ENCODE results near the gene BMERB1.
"Not testable (repeated sequence)": the region's sequence is repeated elsewhere in the genome, so short reads cannot be mapped to it uniquely, and the experiment has no call there.

Gene BMERB1

DNA sequence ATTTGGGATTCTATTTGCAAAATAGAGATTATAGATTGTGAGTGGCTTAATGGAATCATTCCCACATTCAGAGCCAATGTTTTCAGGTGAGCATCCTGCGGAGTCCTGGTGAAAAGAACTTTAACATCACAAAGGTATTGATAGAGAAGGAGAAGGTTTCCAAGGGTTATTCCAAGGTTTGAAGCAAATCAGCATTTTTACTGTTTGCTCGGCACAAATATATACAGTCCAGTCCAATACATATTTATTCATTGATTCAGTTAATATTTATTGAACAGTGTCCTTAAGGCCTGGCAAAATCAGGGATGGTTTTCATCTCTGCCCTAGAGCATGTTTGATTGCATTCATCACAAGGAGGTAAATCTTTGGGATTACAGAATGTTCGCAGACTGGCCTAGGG is 32.4 kb upstream of the BMERB1 start:
- peaks cover under 1% of the 10 kb centered on the region for H3K4me1 ChIP-seq (ENCODE audit: control insufficient read depth, insufficient read depth, low read length)
- H3K27me3 ChIP-seq (ENCODE audit: control insufficient read depth in 1 of 2, insufficient read depth in 2 of 2, low read length in 2 of 2) = no peaks in the 10 kb centered on the region
- peaks cover 2 to 5% of the 10 kb centered on the region in 2 donors for H3K36me3 ChIP-seq (ENCODE audit: control insufficient read depth in 2 of 2, insufficient read depth in 2 of 2, low read length in 2 of 2)
- H3K9me3 ChIP-seq (ENCODE audit: control insufficient read depth in 2 of 2, low read length in 2 of 2) = no peaks in the 10 kb centered on the region
- H3K4me3 ChIP-seq (ENCODE audit: low read length in 2 of 2) = no peak overlapping the region
- no peak overlapping the region for H3K27ac ChIP-seq (ENCODE audit: low read length)
- H3K9ac ChIP-seq (ENCODE audit: low read length in 2 of 2) = no peak overlapping the region

DNA sequence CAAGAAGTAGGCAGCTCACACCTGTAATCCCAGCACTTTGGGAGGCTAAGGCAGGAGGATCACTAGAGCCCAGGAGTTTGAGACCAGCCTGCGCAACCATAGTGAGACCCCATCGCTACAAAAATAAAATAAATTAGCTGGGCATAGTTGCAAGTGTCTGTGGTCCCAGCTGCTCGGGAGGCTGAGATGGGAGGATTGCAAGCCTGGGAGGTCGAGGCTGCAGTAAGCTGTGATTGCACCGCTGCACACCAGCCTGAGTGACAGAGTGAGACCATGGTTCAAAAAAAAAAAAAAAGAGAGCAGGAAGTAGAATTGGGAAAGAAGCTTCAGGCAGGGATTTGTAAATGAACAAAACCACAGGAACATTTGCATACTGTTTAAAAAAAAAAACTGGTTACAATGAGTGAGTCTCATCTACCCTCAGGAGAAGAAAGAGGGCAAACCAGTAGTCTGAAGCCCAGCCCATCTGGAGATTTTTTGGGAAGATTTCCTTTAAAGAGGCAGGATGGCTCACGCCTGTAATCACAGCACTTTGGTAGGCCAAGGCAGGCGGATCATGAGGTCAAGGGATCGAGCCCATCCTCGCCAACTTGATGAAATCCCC is 30.9 kb upstream of the BMERB1 start:
- H3K9me3 ChIP-seq (ENCODE audit: control insufficient read depth in 2 of 2, low read length in 2 of 2) = no peaks in the 10 kb centered on the region
- no peak overlapping the region for H3K9ac ChIP-seq (ENCODE audit: low read length in 2 of 2)
- H3K4me1 ChIP-seq (ENCODE audit: control insufficient read depth, insufficient read depth, low read length) = no peaks in the 10 kb centered on the region
- H3K27me3 ChIP-seq (ENCODE audit: control insufficient read depth in 1 of 2, insufficient read depth in 2 of 2, low read length in 2 of 2) = no peaks in the 10 kb centered on the region
- H3K4me3 ChIP-seq (ENCODE audit: low read length in 2 of 2) = no peak overlapping the region
- no peak overlapping the region for H3K27ac ChIP-seq (ENCODE audit: low read length)
- H3K36me3 ChIP-seq (ENCODE audit: control insufficient read depth in 2 of 2, insufficient read depth in 2 of 2, low read length in 2 of 2) = peaks cover 2 to 5% of the 10 kb centered on the region in 2 donors

DNA sequence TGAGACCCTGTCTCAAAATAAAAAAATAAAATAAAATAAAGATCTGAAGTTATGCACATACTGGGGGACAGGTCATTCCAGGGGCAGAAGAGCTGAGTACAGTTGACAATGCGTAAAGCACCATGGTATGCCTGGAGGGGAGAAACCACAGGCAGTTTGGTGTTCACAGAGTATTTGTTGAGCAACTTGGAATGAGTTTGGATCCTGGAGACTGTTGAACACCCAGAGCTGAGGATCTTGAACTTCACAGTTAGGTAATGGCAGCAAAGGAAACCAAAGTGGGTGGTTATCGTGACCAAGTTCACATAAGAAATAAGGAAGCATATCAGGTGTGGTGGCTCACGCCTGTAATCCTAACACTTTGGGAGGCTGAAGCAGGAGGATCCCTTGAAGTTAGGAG is 30.3 kb upstream of the BMERB1 start:
- H3K9me3 ChIP-seq (ENCODE audit: control insufficient read depth in 2 of 2, low read length in 2 of 2); H3K27ac ChIP-seq (ENCODE audit: low read length); H3K4me1 ChIP-seq (ENCODE audit: control insufficient read depth, insufficient read depth, low read length); H3K4me3 ChIP-seq (ENCODE audit: low read length in 2 of 2); H3K9ac ChIP-seq (ENCODE audit: low read length in 2 of 2); H3K27me3 ChIP-seq (ENCODE audit: control insufficient read depth in 1 of 2, insufficient read depth in 2 of 2, low read length in 2 of 2); H3K36me3 ChIP-seq (ENCODE audit: control insufficient read depth in 2 of 2, insufficient read depth in 2 of 2, low read length in 2 of 2): not testable (repeated sequence)

DNA sequence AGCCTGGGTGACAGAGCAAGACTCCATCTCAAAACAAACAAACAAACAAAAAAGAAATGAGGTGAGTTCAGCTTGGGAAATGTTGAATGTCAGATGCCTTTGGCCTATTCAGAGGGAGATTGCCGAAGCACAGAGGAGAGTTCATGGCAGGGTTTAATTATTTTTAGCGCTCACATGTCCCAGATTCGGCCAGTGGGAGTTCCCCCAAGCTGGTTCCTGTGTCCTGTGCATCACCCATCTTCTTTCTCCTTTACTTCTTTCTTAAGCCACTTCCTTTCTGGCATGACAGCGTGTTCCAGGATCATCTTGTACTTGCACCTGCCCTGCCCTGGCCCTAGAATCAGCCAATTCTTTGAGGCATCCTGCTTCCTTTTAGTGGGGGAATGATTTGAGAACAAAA is 29.6 kb upstream of the BMERB1 start:
- no peaks in the 10 kb centered on the region for H3K27me3 ChIP-seq (ENCODE audit: control insufficient read depth in 1 of 2, insufficient read depth in 2 of 2, low read length in 2 of 2)
- H3K4me1 ChIP-seq (ENCODE audit: control insufficient read depth, insufficient read depth, low read length) = no peaks in the 10 kb centered on the region
- H3K27ac ChIP-seq (ENCODE audit: low read length) = no peak overlapping the region
- peaks cover 2 to 5% of the 10 kb centered on the region in 2 donors for H3K36me3 ChIP-seq (ENCODE audit: control insufficient read depth in 2 of 2, insufficient read depth in 2 of 2, low read length in 2 of 2)
- H3K9ac ChIP-seq (ENCODE audit: low read length in 2 of 2) = no peak overlapping the region
- no peak overlapping the region for H3K4me3 ChIP-seq (ENCODE audit: low read length in 2 of 2)
- H3K9me3 ChIP-seq (ENCODE audit: control insufficient read depth in 2 of 2, low read length in 2 of 2) = no peaks in the 10 kb centered on the region

DNA sequence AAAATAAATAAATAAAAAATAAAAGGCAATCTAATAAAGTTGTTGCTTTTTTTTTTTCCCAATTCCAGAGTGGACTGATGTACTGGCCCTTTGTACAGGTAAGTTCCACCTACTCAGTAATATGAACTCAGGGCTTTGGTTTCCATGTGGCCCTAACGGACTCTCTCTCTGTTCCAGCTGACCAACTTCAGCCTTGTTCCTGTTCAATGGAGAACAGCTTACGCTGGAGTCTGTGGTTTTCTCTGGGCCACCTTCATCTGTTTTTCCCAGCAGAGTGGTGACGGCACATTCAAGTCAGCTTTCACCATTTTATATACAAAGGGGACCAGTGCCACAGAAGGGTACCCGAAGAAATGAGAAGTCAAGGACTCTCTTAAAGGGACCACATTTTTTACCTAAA is 26.6 kb upstream of the BMERB1 start:
- H3K27me3 ChIP-seq (ENCODE audit: control insufficient read depth in 1 of 2, insufficient read depth in 2 of 2, low read length in 2 of 2); H3K9ac ChIP-seq (ENCODE audit: low read length in 2 of 2); H3K4me1 ChIP-seq (ENCODE audit: control insufficient read depth, insufficient read depth, low read length); H3K36me3 ChIP-seq (ENCODE audit: control insufficient read depth in 2 of 2, insufficient read depth in 2 of 2, low read length in 2 of 2); H3K27ac ChIP-seq (ENCODE audit: low read length); H3K4me3 ChIP-seq (ENCODE audit: low read length in 2 of 2); H3K9me3 ChIP-seq (ENCODE audit: control insufficient read depth in 2 of 2, low read length in 2 of 2): not testable (repeated sequence)

DNA sequence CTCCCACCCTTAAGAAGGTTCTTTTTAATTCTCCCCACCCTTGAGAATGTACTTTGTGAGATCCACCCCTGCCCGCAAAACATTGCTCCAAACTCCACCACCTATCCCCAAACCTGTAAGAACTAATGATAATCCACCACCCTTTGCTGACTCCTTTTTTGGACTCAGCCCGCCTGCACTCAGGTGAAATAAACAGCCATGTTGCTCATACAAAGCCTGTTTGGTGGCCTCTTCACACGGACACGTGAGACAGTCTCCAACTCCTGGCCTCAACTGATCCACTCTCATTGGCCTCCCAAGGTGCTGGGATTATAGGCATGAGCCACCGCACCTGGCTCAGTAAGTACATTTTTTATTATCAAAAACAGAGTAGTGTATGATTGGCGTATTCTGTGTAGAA is 24.9 kb upstream of the BMERB1 start:
- H3K36me3 ChIP-seq (ENCODE audit: control insufficient read depth in 2 of 2, insufficient read depth in 2 of 2, low read length in 2 of 2); H3K4me1 ChIP-seq (ENCODE audit: control insufficient read depth, insufficient read depth, low read length); H3K4me3 ChIP-seq (ENCODE audit: low read length in 2 of 2); H3K27me3 ChIP-seq (ENCODE audit: control insufficient read depth in 1 of 2, insufficient read depth in 2 of 2, low read length in 2 of 2); H3K9ac ChIP-seq (ENCODE audit: low read length in 2 of 2); H3K9me3 ChIP-seq (ENCODE audit: control insufficient read depth in 2 of 2, low read length in 2 of 2); H3K27ac ChIP-seq (ENCODE audit: low read length): not testable (repeated sequence)

DNA sequence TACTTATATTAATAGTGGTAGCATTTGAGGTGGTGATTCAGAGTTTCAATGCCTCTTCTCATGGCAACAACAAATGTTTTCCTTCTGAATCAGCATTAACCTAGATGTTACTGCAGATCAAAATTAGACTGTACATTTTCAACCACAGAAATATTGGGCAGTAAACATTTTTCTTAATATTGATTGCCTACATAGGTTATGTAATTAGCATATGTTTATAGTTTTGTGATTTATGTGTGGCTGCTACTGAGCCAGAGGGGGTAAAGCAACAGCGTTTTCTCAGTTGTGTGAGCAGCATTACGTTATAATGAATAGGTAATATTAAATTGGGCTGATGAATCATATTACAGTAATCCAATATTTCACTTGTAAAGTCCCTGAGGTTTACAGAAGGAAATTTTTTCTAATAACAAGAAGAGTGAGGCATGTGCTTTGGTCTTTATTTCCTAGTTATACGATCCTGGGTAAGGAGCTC is 18.8 kb upstream of the BMERB1 start:
- H3K27ac ChIP-seq (ENCODE audit: low read length) = no peak overlapping the region
- no peaks in the 10 kb centered on the region for H3K4me1 ChIP-seq (ENCODE audit: control insufficient read depth, insufficient read depth, low read length)
- H3K36me3 ChIP-seq (ENCODE audit: control insufficient read depth in 2 of 2, insufficient read depth in 2 of 2, low read length in 2 of 2) = no peaks in the 10 kb centered on the region
- no peak overlapping the region for H3K4me3 ChIP-seq (ENCODE audit: low read length in 2 of 2)
- H3K9ac ChIP-seq (ENCODE audit: low read length in 2 of 2) = no peak overlapping the region
- no peaks in the 10 kb centered on the region for H3K9me3 ChIP-seq (ENCODE audit: control insufficient read depth in 2 of 2, low read length in 2 of 2)
- no peaks in the 10 kb centered on the region for H3K27me3 ChIP-seq (ENCODE audit: control insufficient read depth in 1 of 2, insufficient read depth in 2 of 2, low read length in 2 of 2)

DNA sequence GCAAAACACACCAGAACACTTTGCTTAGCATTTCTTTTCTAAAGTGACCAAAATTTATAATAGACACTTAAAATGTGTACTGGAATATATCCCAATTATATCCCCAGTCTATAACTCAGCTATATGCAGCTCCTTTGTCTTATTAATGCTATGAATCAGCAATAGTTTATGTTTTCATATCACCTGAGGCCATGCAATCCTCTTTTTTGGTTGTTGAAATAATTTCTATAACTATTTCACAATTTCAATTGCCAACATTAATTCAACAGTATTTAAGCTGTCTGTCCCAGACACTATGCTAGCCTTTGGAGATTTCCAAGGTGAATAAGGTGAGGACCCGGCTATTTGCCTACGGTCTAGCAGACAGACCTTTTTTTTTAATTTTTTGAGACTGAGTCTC is 17.2 kb upstream of the BMERB1 start:
- Histone ChIP-seq H3K27ac (ENCODE audit: low read length) (no peak overlapping the region), H3K9ac (ENCODE audit: low read length in 2 of 2) (no peak overlapping the region), H3K27me3 (ENCODE audit: control insufficient read depth in 1 of 2, insufficient read depth in 2 of 2, low read length in 2 of 2) (no peaks in the 10 kb centered on the region), H3K4me3 (ENCODE audit: low read length in 2 of 2) (no peak overlapping the region), H3K4me1 (ENCODE audit: control insufficient read depth, insufficient read depth, low read length) (no peaks in the 10 kb centered on the region), H3K9me3 (ENCODE audit: control insufficient read depth in 2 of 2, low read length in 2 of 2) (no peaks in the 10 kb centered on the region), H3K36me3 (ENCODE audit: control insufficient read depth in 2 of 2, insufficient read depth in 2 of 2, low read length in 2 of 2) (no peaks in the 10 kb centered on the region)

DNA sequence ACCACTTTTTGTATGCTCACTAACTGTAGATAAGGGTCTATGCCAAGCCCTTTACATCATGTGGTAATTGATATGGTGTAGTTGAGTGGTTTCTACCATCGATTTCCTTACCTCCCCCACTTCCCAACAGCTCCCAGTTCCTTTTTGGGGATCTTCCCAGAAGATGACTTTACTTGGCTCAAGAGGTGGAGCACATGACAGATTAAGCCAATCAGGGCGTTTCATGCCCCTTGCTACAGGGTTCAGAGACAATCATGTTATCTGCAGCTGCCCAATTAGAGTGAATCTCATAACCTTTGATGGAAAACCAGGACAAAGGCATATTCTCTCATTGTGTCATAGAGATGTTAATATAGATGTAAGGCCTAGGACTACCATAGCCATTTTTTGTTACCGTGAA is 16.2 kb upstream of the BMERB1 start:
- H3K9me3 ChIP-seq (ENCODE audit: control insufficient read depth in 2 of 2, low read length in 2 of 2) = no peaks in the 10 kb centered on the region
- no peaks in the 10 kb centered on the region for H3K36me3 ChIP-seq (ENCODE audit: control insufficient read depth in 2 of 2, insufficient read depth in 2 of 2, low read length in 2 of 2)
- H3K27ac ChIP-seq (ENCODE audit: low read length) = no peak overlapping the region
- no peak overlapping the region for H3K4me3 ChIP-seq (ENCODE audit: low read length in 2 of 2)
- H3K4me1 ChIP-seq (ENCODE audit: control insufficient read depth, insufficient read depth, low read length) = no peaks in the 10 kb centered on the region
- no peak overlapping the region for H3K9ac ChIP-seq (ENCODE audit: low read length in 2 of 2)
- H3K27me3 ChIP-seq (ENCODE audit: control insufficient read depth in 1 of 2, insufficient read depth in 2 of 2, low read length in 2 of 2) = no peaks in the 10 kb centered on the region

DNA sequence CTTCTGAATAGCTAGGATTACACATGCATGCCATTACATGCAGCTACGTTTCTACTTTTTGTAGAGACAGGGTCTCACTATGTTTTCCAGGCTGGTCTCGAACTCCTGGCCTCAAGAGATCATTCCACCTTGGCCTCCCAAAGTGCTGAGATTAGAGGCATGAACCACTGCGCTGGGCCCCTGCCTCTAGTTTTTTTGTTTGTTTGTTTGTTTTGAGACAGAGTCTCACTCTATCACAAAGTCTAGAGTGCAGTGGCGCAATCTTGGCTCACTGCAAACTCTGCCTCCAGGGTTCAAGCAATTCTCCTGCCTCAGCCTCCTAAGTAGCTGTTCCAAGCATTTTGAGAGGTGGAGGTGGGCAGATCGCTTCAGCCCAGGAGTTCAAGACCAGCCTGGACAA is 12.7 kb upstream of the BMERB1 start:
- H3K9me3 ChIP-seq (ENCODE audit: control insufficient read depth in 2 of 2, low read length in 2 of 2); H3K4me3 ChIP-seq (ENCODE audit: low read length in 2 of 2); H3K36me3 ChIP-seq (ENCODE audit: control insufficient read depth in 2 of 2, insufficient read depth in 2 of 2, low read length in 2 of 2); H3K9ac ChIP-seq (ENCODE audit: low read length in 2 of 2); H3K27ac ChIP-seq (ENCODE audit: low read length); H3K4me1 ChIP-seq (ENCODE audit: control insufficient read depth, insufficient read depth, low read length); H3K27me3 ChIP-seq (ENCODE audit: control insufficient read depth in 1 of 2, insufficient read depth in 2 of 2, low read length in 2 of 2): not testable (repeated sequence)

DNA sequence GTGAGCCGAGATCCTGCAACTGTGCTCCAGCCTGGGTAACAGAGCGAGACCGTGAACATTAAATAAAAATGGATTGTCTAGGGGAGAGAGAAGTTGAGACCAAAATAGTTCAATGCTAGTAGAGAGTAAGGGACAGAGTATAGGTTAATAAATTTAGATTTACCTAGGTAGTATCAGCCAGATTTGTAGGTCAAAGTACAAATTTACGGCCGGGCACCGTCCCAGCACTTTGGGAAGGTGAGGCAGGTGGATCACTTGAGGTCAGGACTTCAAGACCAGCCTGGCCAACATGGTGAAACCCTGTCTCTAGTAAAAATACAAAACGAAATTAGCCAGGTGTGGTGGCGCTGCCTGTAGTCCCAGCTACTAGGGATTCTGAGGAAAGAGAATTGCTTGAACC is 12.2 kb upstream of the BMERB1 start:
- Histone ChIP-seq H3K36me3 (ENCODE audit: control insufficient read depth in 2 of 2, insufficient read depth in 2 of 2, low read length in 2 of 2) (no peaks in the 10 kb centered on the region), H3K9me3 (ENCODE audit: control insufficient read depth in 2 of 2, low read length in 2 of 2) (no peaks in the 10 kb centered on the region), H3K27me3 (ENCODE audit: control insufficient read depth in 1 of 2, insufficient read depth in 2 of 2, low read length in 2 of 2) (no peaks in the 10 kb centered on the region), H3K4me1 (ENCODE audit: control insufficient read depth, insufficient read depth, low read length) (no peaks in the 10 kb centered on the region), H3K4me3 (ENCODE audit: low read length in 2 of 2) (no peak overlapping the region), H3K27ac (ENCODE audit: low read length) (no peak overlapping the region), H3K9ac (ENCODE audit: low read length in 2 of 2) (no peak overlapping the region)
